ENCODE results near the gene ZNF213. TPM values are rescaled to one million over a fixed set of nuclear protein-coding genes. Genes with fewer than 3 reads are reported as not detected.
"Not testable (repeated sequence)": the region's sequence is repeated elsewhere in the genome, so short reads cannot be mapped to it uniquely, and the experiment has no call there.

ZNF213 gene
- total and polyA plus RNA-seq, 10 donors, result 2.4 to 11.4 (median 7.7) TPM

DNA sequence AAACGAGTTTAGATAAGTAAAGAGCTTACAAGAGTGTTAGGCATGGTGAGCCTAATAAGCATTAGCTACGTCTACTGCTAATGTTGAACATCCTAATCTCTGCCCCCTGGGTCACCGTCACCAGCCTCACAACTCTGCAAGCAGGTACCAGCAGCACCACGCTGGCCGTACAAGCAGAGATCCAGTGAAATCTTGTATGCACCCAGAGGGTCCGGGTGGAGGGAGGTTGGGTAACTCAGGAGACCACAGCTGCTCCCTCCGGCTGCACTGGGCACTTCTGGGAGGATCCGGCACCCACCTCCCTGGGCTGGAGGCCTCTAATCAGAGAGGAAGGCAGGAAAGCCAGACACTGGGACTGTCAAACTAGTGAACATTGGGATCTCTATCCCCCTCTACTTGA is 44.8 kb downstream of the ZNF213 start:
- peaks cover 13 to 33% (median 20%) of the 10 kb centered on the region in 6 donors for H3K4me1 ChIP-seq
- TF ChIP-seq POLR2AphosphoS5 (IDR thresholded peaks at IDR 0.05) (no peak), POLR2A (IDR thresholded peaks at IDR 0.05) (no peak), CTCF (IDR thresholded peaks at IDR 0.05 in 8 of 11, conservative IDR thresholded peaks at IDR 0.05 in 3 of 11) (no peak)
- H3K9me3 ChIP-seq, result no peaks in the 10 kb centered on the region
- no peaks in the 10 kb centered on the region for H3K36me3 ChIP-seq
- peak; percentile 23 for DNase-seq
- WGBS, 5 donors, result 66 to 81% (median 78%) methylated on average over 7 to 8 of the region's 8 CpGs
- no peak overlapping the region for H3K4me3 ChIP-seq
- intact Hi-C loops (cut with DNase I; ENCODE audit: low total_unique reads), result no loop called here
- no peak overlapping the region for H3K27ac ChIP-seq
- H3K27me3 ChIP-seq (replicated peaks in 1 of 7), result peaks cover 10 to 100% (median 94%) of the 10 kb centered on the region in 7 donors

- WGBS, 5 donors, result 27 to 68% (median 33%) methylated on average over 21 of the region's 21 CpGs
- Histone ChIP-seq H3K4me3 (no peak overlapping the region), H3K27me3 (replicated peaks in 1 of 7) (peaks cover 10 to 100% (median 92%) of the 10 kb centered on the region in 7 donors), H3K27ac (no peak overlapping the region), H3K4me1 (peaks cover 13 to 25% (median 16%) of the 10 kb centered on the region in 6 donors), H3K9me3 (no peaks in the 10 kb centered on the region), H3K36me3 (no peaks in the 10 kb centered on the region)
- TF ChIP-seq POLR2AphosphoS5 (IDR thresholded peaks at IDR 0.05) (no peak), POLR2A (IDR thresholded peaks at IDR 0.05) (no peak), CTCF (IDR thresholded peaks at IDR 0.05 in 8 of 11, conservative IDR thresholded peaks at IDR 0.05 in 3 of 11) (no peak)
- intact Hi-C loops (cut with DNase I; ENCODE audit: low total_unique reads), result no loop called here
- DNase-seq, result peak; percentile 36
Observed at GRCh38 chr16:3180445-3180878, 45.6 kb downstream of the ZNF213 start.

- H3K27ac ChIP-seq; H3K9me3 ChIP-seq; H3K36me3 ChIP-seq; intact Hi-C loops (cut with DNase I; ENCODE audit: low total_unique reads): not testable (repeated sequence)
- H3K27me3 ChIP-seq (replicated peaks in 1 of 7), result peaks cover 3 to 100% (median 92%) of the 10 kb centered on the region in 7 donors
- WGBS, 5 donors, result 35 to 45% (median 39%) methylated on average over 8 of the region's 8 CpGs
- peak; percentile 20 for DNase-seq
- peak overlapping the region in 1 of 8 donors; percentile 65 for H3K4me3 ChIP-seq
- peaks cover 13 to 23% (median 16%) of the 10 kb centered on the region in 6 donors for H3K4me1 ChIP-seq
Observed at GRCh38 chr16:3182293-3182607, 47.4 kb downstream of the ZNF213 start.

GRCh38 chr16:3182608-3183444 is 48.0 kb downstream of the ZNF213 start:
- peak overlapping the region; percentile 13 to 65 (median 32) for H3K4me3 ChIP-seq
- DNase-seq, result peak; percentile 88

More at GRCh38 chr16:3182608-3183444, 48.0 kb downstream of the ZNF213 start:
- TF ChIP-seq POLR2A (IDR thresholded peaks at IDR 0.05) (no peak), CTCF (IDR thresholded peaks at IDR 0.05 in 8 of 11, conservative IDR thresholded peaks at IDR 0.05 in 3 of 11) (peak in 6 of 11 experiments; percentile 12 to 58 (median 42))
- Histone ChIP-seq H3K4me1 (peaks cover 13 to 25% (median 16%) of the 10 kb centered on the region in 6 donors), H3K9me3 (no peaks in the 10 kb centered on the region), H3K27me3 (replicated peaks in 1 of 7) (peaks cover 3 to 100% (median 92%) of the 10 kb centered on the region in 7 donors), H3K27ac (no peak overlapping the region), H3K36me3 (no peaks in the 10 kb centered on the region)
- WGBS, 5 donors, result 1 to 3% (median 2%) methylated on average over 25 to 72 of the region's 72 CpGs
- intact Hi-C loops (cut with DNase I; ENCODE audit: low total_unique reads), result no loop called here
